GM18517 (cell line): ENCODE results near the gene KCNS3.
A peak's percentile ranks its signal among the peaks of the same experiment; 100 is the strongest.

ENCODE experiments used
- ATAC-seq: cut with Tn5 transposase; IDR thresholded peaks from one replicate; pipeline ENCODE4 v1.9.1; 2021; ENCODE audit warnings: mild to moderate bottlenecking, moderate library complexity; ENCODE audit not compliant: unreplicated experiment

The KCNS3 gene, protein sequence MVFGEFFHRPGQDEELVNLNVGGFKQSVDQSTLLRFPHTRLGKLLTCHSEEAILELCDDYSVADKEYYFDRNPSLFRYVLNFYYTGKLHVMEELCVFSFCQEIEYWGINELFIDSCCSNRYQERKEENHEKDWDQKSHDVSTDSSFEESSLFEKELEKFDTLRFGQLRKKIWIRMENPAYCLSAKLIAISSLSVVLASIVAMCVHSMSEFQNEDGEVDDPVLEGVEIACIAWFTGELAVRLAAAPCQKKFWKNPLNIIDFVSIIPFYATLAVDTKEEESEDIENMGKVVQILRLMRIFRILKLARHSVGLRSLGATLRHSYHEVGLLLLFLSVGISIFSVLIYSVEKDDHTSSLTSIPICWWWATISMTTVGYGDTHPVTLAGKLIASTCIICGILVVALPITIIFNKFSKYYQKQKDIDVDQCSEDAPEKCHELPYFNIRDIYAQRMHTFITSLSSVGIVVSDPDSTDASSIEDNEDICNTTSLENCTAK

DNA sequence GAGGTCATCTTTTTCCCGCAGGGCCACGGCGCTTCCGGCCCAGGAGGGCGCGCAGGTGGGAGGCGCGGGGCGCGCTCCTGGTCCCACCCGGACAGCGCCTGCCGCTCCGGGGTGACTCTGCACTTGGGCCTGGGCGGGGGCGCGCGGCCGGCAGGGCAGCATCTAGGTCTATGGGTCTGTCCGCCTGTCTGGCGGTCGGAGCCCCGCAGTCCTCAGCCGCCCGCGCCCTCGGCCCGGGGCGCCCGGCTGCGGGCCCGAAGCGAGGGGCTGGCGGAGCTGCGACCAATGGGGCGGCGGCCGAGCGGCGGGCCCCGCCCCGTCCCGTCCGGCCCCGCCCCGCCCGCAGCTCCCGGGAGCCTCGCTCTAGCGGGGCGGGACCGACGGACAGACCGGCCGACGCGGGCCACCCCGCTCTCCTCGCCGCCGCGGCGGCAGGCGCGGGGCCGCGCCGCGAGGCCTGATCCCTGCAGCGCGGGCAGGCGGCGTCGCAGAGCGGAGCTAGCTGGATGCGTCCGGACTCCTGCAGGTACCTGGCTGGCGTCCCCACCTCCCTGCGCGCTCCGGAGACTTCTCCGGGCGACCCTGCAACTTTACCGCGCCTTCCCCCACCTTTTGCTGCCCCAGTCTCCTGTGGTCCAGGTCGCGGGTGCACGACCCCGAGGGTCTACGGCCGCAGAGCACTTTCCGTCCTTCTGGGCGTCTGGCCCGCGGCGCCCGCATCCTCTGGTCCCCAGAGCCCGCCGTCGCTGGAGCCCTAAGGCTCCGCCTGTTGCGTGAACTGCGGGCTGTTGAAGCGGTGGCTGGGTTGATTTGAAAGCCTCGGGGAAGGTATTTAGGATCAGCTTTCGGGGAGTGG is at the start of gene KCNS3:
TSS of gene KCNS3 (plus strand) at position 387 of the 856 bp plus-strand sequence. CDS start 52,342 bp downstream, outside the sequence.
- peak; percentile 65 for ATAC-seq

DNA sequence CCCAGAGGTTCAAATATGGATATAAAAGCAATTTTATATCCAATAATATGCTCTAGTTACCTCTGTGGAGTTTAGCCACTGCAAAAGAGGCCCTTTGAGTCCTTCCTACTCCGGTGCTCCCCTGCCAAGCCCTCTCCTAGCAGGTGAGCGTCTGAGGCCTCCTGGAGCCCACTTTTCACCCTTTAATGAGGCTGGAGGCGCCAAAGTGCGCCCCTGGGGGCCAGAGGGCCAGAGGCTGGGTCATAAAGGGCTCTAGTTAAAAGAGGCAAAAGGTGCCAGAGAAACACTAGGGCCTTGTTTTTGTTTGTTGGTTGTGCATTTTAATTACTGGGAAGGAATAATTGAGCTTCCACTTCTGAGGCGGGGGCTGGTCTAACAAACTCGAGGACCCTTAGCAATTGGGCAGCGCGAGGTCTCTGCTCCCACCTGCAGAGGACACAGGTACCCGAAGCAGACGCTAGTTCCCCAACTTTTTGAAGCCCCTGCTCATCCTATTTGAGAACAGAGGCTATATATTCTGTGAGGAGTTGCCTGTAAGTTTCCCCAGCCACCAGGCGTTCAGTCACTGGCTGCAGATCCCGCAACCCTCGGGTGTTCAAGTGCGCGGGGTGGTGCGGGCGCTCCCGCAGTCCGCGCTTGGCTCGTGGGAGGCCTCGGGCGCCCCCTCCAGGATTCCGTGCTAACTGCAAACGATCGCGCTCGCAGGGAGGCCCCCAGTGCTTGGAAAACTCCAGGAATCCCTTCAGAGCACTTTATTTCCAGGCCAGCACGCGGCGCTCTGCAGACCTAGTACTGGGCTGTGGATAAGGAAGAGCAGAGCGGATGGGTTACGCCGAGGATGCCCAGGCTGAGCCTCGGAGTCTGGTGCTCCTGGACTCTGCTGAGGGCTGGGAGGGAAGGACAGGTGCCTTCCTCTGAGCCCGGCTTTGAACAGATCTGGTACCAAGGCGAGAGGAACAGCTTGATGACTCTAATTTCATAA is 48.1 kb upstream of the KCNS3 start:
- ATAC-seq: peak; percentile 75

DNA sequence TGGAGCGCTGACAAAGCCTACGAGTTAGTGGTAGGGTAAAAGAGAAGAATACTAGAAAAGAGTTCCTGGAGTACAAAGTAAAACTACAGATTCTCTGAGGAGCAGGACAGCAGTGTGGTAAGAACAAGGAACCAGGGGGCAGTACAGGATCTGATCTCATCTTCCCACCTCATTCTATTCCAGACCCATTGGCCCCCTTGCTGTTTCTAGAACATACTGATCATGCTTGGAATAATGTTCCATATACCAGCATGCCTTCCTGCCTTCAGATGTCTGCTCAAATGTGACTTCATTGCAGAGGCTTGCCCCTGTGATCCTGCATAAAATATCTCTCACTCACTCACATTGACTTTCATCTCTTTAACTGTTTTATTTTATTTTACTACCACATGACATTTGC is 43.0 kb upstream of the KCNS3 start:
- ATAC-seq: no peak

DNA sequence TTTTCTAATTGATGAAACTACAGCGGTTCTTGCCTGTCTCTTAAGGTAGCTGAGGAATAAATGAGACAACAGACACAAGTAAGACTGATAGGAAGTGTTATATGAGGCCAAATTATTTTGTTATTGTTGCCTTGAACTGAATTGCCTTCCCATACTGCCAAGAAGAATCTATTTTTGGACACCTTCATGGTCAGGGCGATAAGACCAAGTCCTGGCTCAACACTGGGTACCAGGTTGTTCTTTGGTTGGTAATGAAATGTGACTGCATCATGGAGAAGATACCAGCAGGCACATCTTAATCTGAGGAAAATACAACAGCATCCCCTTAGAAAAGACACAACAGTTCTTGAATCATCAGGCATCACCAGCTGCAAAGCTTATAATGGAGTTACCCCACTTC is 38.5 kb upstream of the KCNS3 start:
- ATAC-seq: no peak

DNA sequence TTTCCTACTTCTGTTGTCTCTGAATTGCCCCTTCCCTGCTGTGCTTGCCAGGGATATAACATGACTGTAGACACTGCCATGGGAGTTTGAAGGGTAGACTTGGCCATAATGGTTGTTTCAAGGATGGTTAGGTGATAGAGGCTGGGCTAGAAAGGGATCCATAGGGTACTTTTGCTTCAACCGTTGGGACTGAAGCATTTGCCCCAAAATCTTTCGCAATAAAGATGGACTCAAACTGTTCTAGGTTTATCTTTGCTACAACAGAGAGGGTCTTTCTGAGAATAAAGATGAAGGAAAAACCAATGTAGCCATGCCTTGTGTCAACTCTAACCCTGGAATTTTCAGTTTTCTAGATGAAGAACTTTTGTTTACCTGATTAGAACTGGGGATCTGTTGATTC is 35.0 kb upstream of the KCNS3 start:
- no peak for ATAC-seq

DNA sequence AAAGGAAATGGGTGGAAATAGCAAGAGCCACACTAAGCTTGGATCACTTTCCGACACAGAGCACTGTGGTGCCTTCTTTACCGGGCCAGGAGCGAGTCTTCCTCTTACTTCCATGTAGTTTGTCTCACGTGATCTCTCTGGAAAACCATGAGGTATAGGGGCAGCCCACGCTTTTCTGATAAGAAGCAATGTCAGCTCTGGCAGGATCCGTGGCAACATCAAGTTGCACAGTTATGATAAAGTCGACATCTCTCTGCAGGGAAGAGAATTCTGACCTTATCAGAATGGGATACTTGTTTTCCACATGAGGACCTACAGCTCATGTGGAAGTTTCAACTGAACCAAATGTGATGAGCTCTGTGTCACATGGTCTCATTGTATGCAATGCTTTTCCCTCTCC is 32.7 kb upstream of the KCNS3 start:
- ATAC-seq: no peak

DNA sequence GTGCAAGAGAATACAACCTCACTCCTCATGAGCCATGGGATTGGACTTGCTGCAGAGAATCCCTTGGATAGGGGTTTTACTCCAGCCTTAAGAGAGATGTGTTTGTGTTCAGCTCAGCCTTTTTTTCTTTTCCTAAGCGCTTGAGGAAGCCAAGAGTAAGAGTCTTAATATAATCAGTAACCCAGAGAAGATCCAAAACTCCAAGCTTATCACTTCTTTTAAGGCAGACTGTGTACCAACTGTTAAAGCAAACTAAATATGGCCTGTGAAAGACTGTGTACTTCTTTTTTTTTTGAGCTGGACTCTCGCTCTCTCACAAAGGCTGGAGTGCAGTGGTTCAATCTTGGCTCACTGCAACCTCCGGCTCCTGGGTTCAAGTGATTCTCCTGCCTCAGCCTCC is 31.8 kb upstream of the KCNS3 start:
- ATAC-seq: no peak

DNA sequence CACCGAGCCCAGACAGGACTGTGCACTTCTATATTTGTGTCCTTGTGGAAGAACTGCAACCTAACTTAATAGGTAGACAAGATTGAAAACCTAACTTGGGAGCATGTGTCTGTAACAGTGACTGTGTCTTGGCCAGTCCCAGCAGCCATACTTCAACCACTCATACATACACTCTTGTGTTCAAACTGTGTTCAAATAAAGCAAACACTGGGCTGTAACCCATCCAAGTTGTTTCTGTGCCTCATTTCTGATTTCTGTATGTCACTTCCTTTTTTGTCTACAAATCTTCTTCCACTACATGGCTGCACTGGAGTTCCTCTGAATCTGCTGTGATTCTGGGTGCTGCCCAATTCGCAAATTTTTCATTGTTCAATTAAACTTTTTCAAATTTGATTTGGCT is 31.2 kb upstream of the KCNS3 start:
- ATAC-seq: no peak

DNA sequence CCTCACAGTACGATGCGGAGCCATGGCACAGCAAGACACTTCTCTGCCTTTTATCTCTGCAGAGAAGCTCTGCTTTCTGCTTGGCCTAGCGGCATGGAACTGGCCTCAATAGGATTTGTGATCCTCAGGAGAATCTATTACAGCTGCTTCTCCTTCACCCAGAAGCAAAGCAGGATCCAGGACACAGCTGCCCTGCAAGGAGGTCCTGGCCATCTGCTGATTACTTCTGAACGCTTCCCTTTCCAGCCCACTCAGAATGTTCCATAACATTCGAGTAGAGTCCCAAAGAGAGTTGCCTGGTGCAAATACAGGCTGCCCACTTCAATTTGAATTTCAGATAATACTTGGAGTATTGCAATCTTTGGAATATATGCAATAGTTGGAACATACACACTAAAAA is 29.2 kb upstream of the KCNS3 start:
- no peak for ATAC-seq

DNA sequence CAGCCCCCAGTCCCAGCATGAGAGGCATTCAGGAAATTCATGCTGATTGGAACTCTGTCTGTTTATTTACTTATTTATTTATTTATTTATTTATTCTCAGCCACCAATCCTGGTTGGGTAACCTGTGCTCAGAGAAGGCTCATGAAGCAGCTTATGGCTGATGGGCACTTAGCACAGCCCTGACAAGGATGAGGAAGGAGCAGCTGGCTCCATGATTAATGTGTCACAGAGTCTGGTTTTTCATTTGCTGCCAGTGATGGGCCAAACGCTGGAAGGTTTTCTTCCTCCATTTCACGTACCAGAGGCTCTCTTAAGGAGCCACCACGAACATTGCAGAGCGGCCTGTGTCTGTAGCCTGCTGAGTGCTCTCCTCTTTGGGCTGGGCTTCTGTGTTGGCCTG is 28.3 kb upstream of the KCNS3 start:
- no peak for ATAC-seq

DNA sequence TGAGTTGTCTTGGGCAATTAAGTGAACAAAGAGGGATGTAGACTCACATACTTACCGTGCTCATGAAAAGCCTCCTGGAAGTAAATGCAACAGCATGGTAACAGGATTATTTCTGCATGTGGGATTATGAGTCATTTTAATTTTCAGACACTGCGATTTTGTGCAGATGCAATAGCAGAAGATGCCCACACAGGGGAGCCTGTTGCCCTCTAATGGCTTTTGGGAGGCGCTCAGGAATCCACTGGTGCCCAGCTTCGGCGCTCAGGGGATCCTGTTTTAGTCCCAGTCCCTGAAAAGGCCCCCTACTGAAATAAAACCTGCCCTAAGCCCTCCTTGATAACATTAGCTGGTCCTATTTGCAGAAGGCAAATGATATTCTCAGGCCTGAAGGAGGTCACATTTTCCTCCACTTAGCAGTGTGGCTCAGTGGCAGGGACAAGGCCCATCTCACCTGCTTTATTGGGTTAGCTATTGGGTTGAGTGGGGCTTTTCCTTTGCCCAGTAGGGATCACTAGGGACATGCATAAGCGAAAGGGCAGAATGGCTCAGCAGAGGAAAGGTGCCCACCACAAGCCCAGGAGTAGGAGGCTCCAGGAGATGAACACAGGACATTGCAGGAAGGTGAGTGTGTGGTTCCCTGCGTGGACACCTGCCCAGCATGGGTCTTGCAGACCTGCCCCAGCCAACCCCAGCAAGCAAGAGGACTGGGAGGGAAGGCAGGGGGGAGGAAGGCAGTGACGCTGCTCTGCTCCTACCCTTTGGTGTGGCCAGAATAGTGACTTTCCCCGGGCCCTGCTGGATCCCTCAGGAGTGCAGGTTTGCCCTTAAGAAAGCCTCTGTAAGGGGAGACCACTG is 26.5 kb upstream of the KCNS3 start:
- ATAC-seq: peak; percentile 81

DNA sequence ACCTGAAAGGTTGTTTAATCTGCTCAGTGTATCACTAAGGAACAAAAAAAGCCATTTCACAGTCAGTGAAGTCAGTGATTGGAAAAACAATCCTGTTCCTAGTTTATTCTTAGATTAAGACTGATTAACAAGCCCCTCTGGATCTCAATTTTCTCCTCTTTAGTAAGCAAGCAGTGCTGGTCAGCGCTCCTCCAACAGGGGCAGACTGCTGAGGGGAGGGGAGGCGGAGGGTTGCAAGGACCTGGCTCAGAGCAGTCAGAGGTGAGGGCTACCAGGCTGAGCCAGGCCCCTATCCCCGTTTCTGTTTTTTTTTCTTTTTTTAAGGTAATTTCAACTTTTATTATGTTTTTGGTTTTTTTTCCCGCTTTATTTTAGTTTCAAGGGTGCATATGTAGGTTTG is 24.7 kb upstream of the KCNS3 start:
- ATAC-seq: no peak

DNA sequence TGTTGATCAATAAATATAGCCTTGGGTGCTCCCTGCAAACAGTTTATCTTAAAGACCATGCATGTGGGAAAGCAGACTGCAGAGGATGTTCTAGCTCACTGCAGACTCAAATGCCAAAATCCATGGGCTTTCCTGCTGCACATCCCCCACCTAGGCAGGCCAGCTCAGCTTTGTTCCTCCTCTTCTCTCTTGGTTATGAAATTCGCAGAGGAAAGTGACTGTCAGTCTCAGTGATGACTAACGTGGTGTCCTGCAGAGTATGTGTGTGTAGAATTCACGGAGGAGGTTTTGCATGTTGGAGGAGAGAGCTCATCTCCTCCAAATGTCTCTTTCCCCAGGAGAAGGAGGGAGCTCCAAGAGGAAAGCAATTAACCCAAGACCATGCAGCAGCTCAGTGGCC is 21.4 kb upstream of the KCNS3 start:
- ATAC-seq: no peak

DNA sequence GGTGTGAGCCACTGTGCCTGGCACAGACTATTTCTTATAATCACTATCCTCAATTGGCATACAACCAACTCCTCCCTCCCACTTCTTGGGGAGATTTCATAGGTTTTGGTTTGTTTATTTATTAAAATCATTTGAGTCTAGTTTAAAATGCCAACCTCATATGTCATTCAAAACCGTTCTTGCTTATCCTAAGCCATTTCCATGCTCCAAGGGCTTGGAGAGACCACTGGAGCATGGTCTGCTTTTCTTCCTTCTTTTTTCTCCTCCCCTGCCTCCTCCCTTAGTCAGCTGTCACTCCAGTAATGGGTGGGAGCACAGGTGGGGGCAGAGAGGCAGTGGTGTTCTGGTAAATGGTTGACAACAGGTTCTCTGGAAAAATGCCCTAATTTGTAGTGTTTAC is 20.4 kb upstream of the KCNS3 start:
- ATAC-seq: no peak

DNA sequence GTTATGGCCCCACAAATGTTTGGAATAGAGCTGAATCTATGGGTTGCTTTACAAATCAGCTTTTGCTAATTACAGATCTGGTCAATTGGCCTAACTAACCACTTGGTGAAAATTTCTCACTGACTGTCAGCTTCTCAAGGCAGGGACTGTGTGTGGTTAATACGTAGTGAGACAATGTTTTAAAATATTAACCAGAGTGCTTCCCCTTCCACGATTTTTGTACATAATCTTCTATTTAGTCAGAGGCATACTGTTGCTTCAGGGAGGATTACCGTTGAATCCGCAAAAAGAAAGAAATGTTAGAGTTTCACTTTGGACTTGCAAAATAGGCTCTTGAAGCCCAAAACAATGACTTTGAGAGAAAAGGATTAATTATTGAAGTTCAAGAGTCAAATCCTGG is 14.9 kb upstream of the KCNS3 start:
- no peak for ATAC-seq

DNA sequence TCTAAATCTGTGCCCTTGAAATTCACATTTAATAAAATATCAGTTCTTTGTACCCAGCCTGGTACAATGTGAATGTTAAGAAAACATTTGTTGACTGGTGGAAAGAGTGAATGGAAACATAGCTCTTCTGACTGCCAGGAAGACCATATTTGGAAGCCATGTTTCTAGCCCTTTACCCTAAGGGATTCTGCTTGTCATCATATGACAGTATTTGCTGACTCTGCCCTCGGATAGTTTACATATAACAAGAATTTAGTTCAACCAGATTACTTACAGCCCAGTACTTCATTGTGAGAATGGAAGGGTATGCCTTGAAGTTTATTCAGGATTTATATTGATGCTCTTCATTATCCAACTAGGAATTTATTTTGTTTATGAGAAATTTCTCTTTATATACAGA is 13.8 kb upstream of the KCNS3 start:
- ATAC-seq: no peak

DNA sequence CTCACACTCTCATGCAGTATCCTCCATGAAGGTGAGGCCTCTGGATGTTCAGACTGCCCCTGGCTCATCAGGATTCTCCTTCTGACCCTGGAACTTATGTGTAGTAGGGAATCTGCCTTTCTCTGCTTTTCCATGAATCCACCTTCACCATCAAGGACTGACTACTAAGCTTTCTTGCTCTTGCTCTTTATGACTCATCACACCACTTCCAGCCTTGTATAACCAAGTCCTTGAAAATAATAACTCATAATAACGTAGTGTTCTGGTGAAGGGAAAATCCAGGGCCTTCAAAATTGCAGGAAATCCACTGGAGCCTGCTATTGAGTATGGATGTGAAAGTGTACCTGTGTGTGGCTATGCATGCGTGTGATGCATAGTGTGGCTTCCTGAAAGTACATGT is 11.3 kb upstream of the KCNS3 start:
- ATAC-seq: no peak

DNA sequence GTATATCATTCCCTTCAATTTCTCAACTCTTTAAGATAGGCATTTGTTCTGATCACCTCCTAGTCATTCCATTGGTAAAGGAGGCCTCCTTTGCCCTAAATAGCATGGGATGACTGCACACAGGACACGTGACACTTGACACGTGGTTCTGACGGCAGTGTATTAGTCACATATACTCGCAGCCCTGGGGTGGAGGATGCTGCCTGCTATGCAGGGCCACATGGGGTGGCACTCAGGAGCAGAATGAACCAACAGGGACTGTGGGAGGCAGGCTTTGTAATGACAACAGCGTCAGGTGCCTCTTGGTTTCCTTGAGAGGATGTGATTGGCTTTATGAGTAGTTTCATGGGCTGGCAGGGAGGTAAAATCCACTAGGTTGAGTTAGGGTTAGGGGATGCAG is 9.3 kb upstream of the KCNS3 start:
- ATAC-seq: no peak

DNA sequence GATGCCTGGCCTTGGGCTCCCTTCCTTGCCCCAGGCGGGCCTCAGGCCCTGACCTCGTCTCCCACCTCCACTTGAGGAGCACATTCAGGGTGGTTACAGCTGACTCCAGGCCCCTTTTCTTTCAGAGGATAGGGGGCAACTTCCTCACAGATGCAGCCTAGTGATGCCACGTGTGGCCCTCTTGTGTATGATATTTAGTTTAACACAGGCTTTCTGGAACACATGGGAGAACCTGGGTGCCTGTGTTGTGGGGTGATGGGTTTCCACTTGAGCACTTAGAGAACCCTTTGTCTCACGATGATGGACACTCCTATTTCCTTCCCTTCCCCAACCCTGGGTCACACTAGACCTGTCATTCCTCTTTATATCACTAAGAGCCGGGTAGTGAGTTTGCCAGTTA is 6.8 kb upstream of the KCNS3 start:
- no peak for ATAC-seq

DNA sequence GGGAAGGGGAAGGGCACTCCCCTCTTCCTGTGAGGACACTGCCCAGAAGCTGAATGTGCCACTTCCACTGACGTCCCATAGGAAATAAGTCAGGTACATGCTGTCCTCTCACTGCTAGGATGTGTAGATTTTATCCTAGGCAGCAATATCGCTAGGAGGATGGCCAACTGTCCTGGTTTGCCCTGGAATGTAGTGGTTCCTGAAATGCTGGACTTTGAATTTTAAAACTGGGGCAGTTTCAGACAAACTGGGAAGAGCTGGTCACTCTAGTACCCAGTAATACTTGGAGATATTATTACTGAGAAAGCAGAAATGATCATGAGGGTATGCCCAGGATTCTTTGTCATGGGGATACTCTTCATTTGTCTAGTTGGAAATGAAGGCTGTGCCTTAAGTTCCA is 5.4 kb upstream of the KCNS3 start:
- no peak for ATAC-seq
